Measurements from ENCODE around the gene VEGFB. TPM values are rescaled to one million over a fixed set of nuclear protein-coding genes. Genes with fewer than 3 reads are reported as not detected.

Gene VEGFB
- total and polyA plus RNA-seq, 2 of the 8 experiments (the other 6 are each of a cell fraction or from before 2014, with no cell fraction given) = 9.3 to 49.6 TPM

DNA sequence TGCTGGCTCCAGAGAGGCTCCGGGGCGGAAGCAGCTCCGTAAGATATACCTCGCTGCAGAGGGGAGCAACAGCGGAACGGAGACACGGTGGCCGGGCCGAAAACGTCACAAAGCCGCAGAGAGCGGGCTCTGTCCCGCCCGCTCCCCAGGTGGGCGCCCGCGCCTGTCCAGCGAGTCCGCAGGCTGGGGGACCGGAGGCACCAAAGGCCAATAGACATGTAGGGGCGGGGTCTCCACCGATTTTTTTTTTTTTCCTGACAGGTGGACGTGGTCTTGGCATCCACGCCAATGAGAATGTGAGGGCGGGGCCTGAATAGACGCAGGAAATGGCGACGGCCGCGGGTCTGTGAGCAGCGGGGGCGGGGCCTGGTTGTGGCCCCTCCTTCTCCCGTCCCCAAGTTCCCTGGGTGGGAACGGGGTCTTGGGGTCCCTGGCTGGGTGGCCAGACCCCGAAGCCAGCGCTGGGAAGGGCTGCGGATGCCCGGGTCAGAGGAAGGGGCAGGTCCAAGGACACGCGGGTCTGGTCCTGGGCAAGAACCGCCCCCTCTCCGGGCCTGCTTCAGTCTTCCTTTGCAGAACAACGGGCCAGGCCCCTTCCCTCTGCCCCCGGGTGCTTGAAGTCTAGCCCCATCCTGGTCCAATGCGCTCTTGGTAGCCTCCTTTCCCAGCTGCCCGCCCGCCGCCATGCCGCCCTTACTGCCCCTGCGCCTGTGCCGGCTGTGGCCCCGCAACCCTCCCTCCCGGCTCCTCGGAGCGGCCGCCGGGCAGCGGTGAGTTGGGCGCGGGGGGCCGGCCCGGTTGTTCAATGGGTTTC is 4.0 kb upstream of the VEGFB start, which contains the start of gene DNAJC4 (continued):
- TF ChIP-seq, protein P1, sequence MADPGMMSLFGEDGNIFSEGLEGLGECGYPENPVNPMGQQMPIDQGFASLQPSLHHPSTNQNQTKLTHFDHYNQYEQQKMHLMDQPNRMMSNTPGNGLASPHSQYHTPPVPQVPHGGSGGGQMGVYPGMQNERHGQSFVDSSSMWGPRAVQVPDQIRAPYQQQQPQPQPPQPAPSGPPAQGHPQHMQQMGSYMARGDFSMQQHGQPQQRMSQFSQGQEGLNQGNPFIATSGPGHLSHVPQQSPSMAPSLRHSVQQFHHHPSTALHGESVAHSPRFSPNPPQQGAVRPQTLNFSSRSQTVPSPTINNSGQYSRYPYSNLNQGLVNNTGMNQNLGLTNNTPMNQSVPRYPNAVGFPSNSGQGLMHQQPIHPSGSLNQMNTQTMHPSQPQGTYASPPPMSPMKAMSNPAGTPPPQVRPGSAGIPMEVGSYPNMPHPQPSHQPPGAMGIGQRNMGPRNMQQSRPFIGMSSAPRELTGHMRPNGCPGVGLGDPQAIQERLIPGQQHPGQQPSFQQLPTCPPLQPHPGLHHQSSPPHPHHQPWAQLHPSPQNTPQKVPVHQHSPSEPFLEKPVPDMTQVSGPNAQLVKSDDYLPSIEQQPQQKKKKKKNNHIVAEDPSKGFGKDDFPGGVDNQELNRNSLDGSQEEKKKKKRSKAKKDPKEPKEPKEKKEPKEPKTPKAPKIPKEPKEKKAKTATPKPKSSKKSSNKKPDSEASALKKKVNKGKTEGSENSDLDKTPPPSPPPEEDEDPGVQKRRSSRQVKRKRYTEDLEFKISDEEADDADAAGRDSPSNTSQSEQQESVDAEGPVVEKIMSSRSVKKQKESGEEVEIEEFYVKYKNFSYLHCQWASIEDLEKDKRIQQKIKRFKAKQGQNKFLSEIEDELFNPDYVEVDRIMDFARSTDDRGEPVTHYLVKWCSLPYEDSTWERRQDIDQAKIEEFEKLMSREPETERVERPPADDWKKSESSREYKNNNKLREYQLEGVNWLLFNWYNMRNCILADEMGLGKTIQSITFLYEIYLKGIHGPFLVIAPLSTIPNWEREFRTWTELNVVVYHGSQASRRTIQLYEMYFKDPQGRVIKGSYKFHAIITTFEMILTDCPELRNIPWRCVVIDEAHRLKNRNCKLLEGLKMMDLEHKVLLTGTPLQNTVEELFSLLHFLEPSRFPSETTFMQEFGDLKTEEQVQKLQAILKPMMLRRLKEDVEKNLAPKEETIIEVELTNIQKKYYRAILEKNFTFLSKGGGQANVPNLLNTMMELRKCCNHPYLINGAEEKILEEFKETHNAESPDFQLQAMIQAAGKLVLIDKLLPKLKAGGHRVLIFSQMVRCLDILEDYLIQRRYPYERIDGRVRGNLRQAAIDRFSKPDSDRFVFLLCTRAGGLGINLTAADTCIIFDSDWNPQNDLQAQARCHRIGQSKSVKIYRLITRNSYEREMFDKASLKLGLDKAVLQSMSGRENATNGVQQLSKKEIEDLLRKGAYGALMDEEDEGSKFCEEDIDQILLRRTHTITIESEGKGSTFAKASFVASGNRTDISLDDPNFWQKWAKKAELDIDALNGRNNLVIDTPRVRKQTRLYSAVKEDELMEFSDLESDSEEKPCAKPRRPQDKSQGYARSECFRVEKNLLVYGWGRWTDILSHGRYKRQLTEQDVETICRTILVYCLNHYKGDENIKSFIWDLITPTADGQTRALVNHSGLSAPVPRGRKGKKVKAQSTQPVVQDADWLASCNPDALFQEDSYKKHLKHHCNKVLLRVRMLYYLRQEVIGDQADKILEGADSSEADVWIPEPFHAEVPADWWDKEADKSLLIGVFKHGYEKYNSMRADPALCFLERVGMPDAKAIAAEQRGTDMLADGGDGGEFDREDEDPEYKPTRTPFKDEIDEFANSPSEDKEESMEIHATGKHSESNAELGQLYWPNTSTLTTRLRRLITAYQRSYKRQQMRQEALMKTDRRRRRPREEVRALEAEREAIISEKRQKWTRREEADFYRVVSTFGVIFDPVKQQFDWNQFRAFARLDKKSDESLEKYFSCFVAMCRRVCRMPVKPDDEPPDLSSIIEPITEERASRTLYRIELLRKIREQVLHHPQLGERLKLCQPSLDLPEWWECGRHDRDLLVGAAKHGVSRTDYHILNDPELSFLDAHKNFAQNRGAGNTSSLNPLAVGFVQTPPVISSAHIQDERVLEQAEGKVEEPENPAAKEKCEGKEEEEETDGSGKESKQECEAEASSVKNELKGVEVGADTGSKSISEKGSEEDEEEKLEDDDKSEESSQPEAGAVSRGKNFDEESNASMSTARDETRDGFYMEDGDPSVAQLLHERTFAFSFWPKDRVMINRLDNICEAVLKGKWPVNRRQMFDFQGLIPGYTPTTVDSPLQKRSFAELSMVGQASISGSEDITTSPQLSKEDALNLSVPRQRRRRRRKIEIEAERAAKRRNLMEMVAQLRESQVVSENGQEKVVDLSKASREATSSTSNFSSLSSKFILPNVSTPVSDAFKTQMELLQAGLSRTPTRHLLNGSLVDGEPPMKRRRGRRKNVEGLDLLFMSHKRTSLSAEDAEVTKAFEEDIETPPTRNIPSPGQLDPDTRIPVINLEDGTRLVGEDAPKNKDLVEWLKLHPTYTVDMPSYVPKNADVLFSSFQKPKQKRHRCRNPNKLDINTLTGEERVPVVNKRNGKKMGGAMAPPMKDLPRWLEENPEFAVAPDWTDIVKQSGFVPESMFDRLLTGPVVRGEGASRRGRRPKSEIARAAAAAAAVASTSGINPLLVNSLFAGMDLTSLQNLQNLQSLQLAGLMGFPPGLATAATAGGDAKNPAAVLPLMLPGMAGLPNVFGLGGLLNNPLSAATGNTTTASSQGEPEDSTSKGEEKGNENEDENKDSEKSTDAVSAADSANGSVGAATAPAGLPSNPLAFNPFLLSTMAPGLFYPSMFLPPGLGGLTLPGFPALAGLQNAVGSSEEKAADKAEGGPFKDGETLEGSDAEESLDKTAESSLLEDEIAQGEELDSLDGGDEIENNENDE (IDR thresholded peaks at IDR 0.05; ENCODE audit: insufficient replicate concordance, low read length) = no peak
- TF ChIP-seq CREB1 (IDR thresholded peaks at IDR 0.05) (peak; percentile 75), BCL11A (IDR thresholded peaks at IDR 0.05; ENCODE audit: low read depth in 2 of 2, low read length in 2 of 2) (no peak), EGR1 (IDR thresholded peaks at IDR 0.05; ENCODE audit: borderline replicate concordance, low read depth, low read length) (no peak; the same call in 1 of the 2 replicates), PHF8 (conservative IDR thresholded peaks at IDR 0.05; ENCODE audit: low read depth, low read length) (0 out of 2 replicates have a peak, but pooled peaks have one; percentile 9), CBX5 (IDR thresholded peaks at IDR 0.05; ENCODE audit: low read depth, low read length) (no peak), MAFK (IDR thresholded peaks at IDR 0.05; ENCODE audit: low read depth, low read length) (no peak), GTF2F1 (IDR thresholded peaks at IDR 0.05; ENCODE audit: borderline replicate concordance, low read depth, low read length) (no peak), SUZ12 (IDR thresholded peaks at IDR 0.05; ENCODE audit: low read length) (no peak), HDAC6 (IDR thresholded peaks at IDR 0.05; ENCODE audit: low read depth, low read length) (no peak)

Data from H1 (cell line).